Measurements from ENCODE around the gene MAP3K5.

GRCh38 chr6:136567688-136568087 is 224.6 kb downstream of the MAP3K5 start:
- TF ChIP-seq CTCF (IDR thresholded peaks at IDR 0.05) (no peak), POLR2AphosphoS5 (IDR thresholded peaks at IDR 0.05) (no peak), EP300 (IDR thresholded peaks at IDR 0.05) (no peak), POLR2A (IDR thresholded peaks at IDR 0.05) (no peak)

All from suprapubic skin (tissue), 4 donors.